PC-3 (cell line): Measurements from ENCODE around the gene GPR33.

Experiments
- CTCF ChIP-seq: fragments of 300-600 bp; sonication (generic); conservative IDR thresholded peaks from 2 replicates; pipeline ENCODE4 v1.5.1; 2017; ENCODE audit warnings: antibody characterized with exemption, low read depth, mild to moderate bottlenecking, low read length
- EZH2 ChIP-seq: fragments of 300-600 bp; sonication (generic); IDR thresholded peaks from one replicate; pipeline ENCODE4 v1.6.1; 2017; ENCODE audit warnings: antibody characterized with exemption, mild to moderate bottlenecking, low read length; ENCODE audit not compliant: unreplicated experiment
- EZH2phosphoT487 ChIP-seq: fragments of 300-600 bp; sonication (generic); IDR thresholded peaks from 2 replicates; pipeline ENCODE4 v1.6.1; 2018; ENCODE audit warnings: mild to moderate bottlenecking, antibody characterized with exemption, low read length, borderline replicate concordance

GRCh38 chr14:31445703-31446102, 42.1 kb downstream of the GPR33 start:
- TF ChIP-seq EZH2phosphoT487 (no peak), CTCF (no peak), EZH2 (no peak)
